Pancreas (tissue), 10 donors: ENCODE results near the gene MON2. TPM values are rescaled to one million over a fixed set of nuclear protein-coding genes. Genes with fewer than 3 reads are reported as not detected.

Experiments
- ATAC-seq, 4 donors: fragments of 200-7000 bp; cut with Tn5 transposase; one replicate each; pipeline versions ENCODE4 v1.8.0 to v1.9.1; 2020; ENCODE audit warnings: mild to moderate bottlenecking in 4 of 4, moderate library complexity in 4 of 4
- DNase-seq, 6 donors: peaks; one replicate each; pipeline ENCODE4 v3.0.0-alpha.2; 2020
- FAIRE-seq: peaks from 2 replicates; lab custom pipeline; 2012; peaks lifted over from hg19 to GRCh38; lab: Jason Lieb, UNC
- H3K27ac ChIP-seq, 4 donors: fragments of 200-600 bp; sonication (generic); 1 replicate in 3 of 4; 2 replicates in 1 of 4; pipeline versions ENCODE4 v1.5.0 to v1.8.0; 2020
- H3K27me3 ChIP-seq, 4 donors: fragments of 200-600 bp; one replicate each; pipeline ENCODE4 v1.8.0; 2021
- H3K36me3 ChIP-seq, 3 donors: fragments of 200-600 bp; sonication (generic) in 1 of 3; one replicate each; pipeline versions ENCODE4 v1.5.0 to v1.8.0; 2020 to 2021
- H3K4me1 ChIP-seq, 3 donors: fragments of 200-600 bp; one replicate each; pipeline ENCODE4 v1.8.0; 2021
- H3K4me3 ChIP-seq, 4 donors: fragments of 200-600 bp; sonication (generic) in 2 of 4; one replicate each; pipeline versions ENCODE4 v1.5.0 to v1.8.0; 2020 to 2021
- H3K9me3 ChIP-seq, 4 donors: fragments of 200-600 bp; one replicate each; pipeline ENCODE4 v1.8.0; 2021
- CTCF ChIP-seq, 4 donors: fragments of 200-600 bp; sonication (generic) in 3 of 4; IDR thresholded peaks; one replicate each; pipeline versions ENCODE4 v1.5.0 to v1.8.0; 2021; ENCODE audit warnings: antibody characterized with exemption in 4 of 4
- WGBS, 2 donors: extraction: QIAGEN DNeasy Blood & Tissue Kit; methylation state at CpG; one replicate each; pipeline ENCODE4 v1.1.7; 2013; 5-methylcytosine and 5-hydroxymethylcytosine counted together
- intact Hi-C, 3 donors: fragments of 100-400 bp; cut with DNase I; formaldehyde crosslinking; loops; one replicate each; pipeline versions ENCODE4 v1.11.1 to v1.14.2; 2022
- polyA plus RNA-seq, 2 donors: library from polyadenylated mRNA; stranded (reverse); fragments of 200-250 nt; gene quantifications; one replicate each; pipeline ENCODE4 v1.2.3, GENCODE V29; 2013
- total RNA-seq, 6 donors: library from RNA; stranded (reverse); fragmentation: NEBNext Ultra II Directional in 4 of 6; extraction: Animal tissue kit (Norgen Biotek cat#: 25700) in 4 of 6; gene quantifications; one replicate each; pipeline versions ENCODE4 v1.2.1 to v1.2.4, GENCODE V29; 2021 to 2023
- donor health status: healthy with polysubstance abuse.
- donor health status: DM: no; HTN: no; CAD: no; lungs with moderate emphysema.
- donor health status: DM: no; HTN: no; CAD: no.
- donor health status: control.
- donor health status: control.
- donor health status: Bipolar disorder and iron deficiency.
- donor health status: DM: yes; HTN: yes; CAD: no.
- donor health status: DM: no; HTN: no; CAD: no.
- donor health status: DM: no; HTN: no; CAD: no.
- donor health status: DM: yes; HTN: yes; CAD: no.

Gene MON2
- total RNA-seq (10 to 100 TPM; 22.0 to 46.8 (median 32.6) TPM), polyA plus RNA-seq (10 to 100 TPM; 14.6 to 20.5 TPM)

- intact Hi-C loops = no loop called here
- Histone ChIP-seq H3K4me3 (peak within 1 kb of the TSS; percentile 91 to 95 (median 92)), H3K9me3 (no peaks in the 10 kb centered on the region), H3K36me3 (no peaks in the 10 kb centered on the region), H3K27me3 (no peaks in the 10 kb centered on the region), H3K27ac (peak within 1 kb of the TSS; percentile 84 to 94 (median 88)), H3K4me1 (peaks cover 2 to 26% (median 7%) of the 10 kb centered on the region in 3 donors)
- no peak for FAIRE-seq
- no peak for TF ChIP-seq CTCF (IDR thresholded peaks at IDR 0.05)
- DNase-seq = peak; percentile 86 to 95 (median 90)
- ATAC-seq = peak; percentile 99 to 100 (median 100)
- 0% methylated on average over 62 of the region's 62 CpGs for WGBS, 2 donors
Observed at GRCh38 chr12:62466594-62467491, at the start of gene MON2. Gene MON2, plus strand, starts transcription at chr12:62466826. Its CDS starts 382 bp downstream, at chr12:62467208.

- no peak for TF ChIP-seq CTCF (IDR thresholded peaks at IDR 0.05)
- DNase-seq = no peak
- no peaks in the 10 kb centered on the region for H3K36me3 ChIP-seq
- no peak overlapping the region for H3K4me3 ChIP-seq
- H3K27ac ChIP-seq = no peak overlapping the region
- no peaks in the 10 kb centered on the region for H3K9me3 ChIP-seq
- no peaks in the 10 kb centered on the region for H3K4me1 ChIP-seq
- H3K27me3 ChIP-seq = no peaks in the 10 kb centered on the region
- no peak for FAIRE-seq
- intact Hi-C loops = no loop called here
- ATAC-seq = no peak
- WGBS, 2 donors = 79 to 87% methylated on average over 3 of the region's 3 CpGs
Observed at GRCh38 chr12:62426089-62426488, 40.5 kb upstream of the MON2 start.

GRCh38 chr12:62429457-62429856 is 37.2 kb upstream of the MON2 start:
- no peaks in the 10 kb centered on the region for H3K27me3 ChIP-seq
- no peaks in the 10 kb centered on the region for H3K4me1 ChIP-seq
- intact Hi-C loops = no loop called here
- TF ChIP-seq CTCF (IDR thresholded peaks at IDR 0.05) = no peak
- no peaks in the 10 kb centered on the region for H3K36me3 ChIP-seq
- ATAC-seq = no peak
- no peak for FAIRE-seq
- no peaks in the 10 kb centered on the region for H3K9me3 ChIP-seq
- H3K4me3 ChIP-seq = no peak overlapping the region
- H3K27ac ChIP-seq = no peak overlapping the region
- no peak for DNase-seq

GRCh38 chr12:62434494-62435302 is 31.9 kb upstream of the MON2 start:
- intact Hi-C loops = loop anchor here in 1 of 3 donors (5.0 kb wide), 1 partner anchor 358 kb away; no protein-coding TSS in a partner anchor
- Histone ChIP-seq H3K36me3 (no peaks in the 10 kb centered on the region), H3K4me1 (peaks cover 0 to 3% (median 0%) of the 10 kb centered on the region in 3 donors), H3K27ac (no peak overlapping the region), H3K4me3 (peak overlapping the region; percentile 22 to 55 (median 30)), H3K9me3 (no peaks in the 10 kb centered on the region), H3K27me3 (no peaks in the 10 kb centered on the region)
- DNase-seq = peak in 2 of 6 donors; percentile 8 to 54
- ATAC-seq = peak; percentile 35 to 58 (median 55)
- no peak for FAIRE-seq
- TF ChIP-seq CTCF (IDR thresholded peaks at IDR 0.05) = no peak
- WGBS, 2 donors = 24 to 27% methylated on average over 16 of the region's 16 CpGs
